CD4-positive, alpha-beta T cell treated with Interleukin-17A for 1 hour (primary cell): Measurements from ENCODE around the gene ARMCX6.
A peak's percentile ranks its signal among the peaks of the same experiment; 100 is the strongest.
"Not testable (repeated sequence)": the region's sequence is repeated elsewhere in the genome, so short reads cannot be mapped to it uniquely, and the experiment has no call there.

ENCODE experiments used
- DNase-seq: peaks from one replicate; pipeline ENCODE4 v3.0.0-alpha.2; 2020

Gene ARMCX6

DNA sequence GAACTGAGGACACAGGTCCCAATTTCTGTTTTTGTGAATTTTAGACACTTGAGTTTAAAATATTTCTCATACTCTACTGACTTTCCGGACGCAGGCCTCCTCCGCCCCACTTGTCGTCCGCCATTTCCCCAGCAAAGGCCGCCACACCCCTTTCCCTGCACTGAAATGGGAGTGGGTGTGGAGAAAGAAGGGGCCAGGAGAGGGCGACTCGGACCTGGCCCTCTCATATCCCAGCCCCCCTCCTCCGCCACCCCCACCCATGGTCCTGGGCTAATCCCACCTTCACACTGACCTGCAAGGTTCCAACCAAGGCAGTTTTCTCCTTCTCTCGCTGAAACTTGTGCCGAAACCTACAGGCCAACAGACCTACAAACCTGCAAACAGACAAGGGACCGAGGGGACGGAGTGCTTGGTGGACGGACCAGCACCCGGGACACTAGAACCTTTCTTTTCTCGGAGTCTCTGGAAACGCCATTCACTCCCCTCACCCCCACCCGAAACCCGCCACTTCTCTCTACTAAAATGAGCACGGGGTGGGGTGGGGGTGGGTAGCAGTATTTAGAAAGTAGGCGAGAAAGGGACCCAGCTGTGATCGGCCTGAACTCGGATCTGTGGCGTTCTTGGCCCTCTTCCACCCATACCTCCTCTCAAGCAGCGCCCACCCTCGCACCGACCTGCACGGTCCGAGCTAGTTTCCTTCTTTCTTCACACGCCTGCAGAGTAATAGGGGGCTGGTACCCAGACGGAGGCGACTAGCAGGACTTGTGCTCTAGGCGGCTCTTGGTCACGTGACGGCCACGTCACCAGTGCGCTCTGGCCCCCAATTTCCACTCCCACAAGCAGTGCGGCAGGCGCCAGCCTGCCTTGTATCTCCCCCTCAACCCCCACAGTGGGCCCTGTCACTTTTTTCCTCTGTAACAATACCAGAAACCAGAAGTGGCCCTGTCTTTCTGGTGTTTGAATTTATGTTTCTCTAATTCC lies at the start of gene ARMCX6:
ARMCX6 (minus strand) TSS at position 790 of the 981 bp plus-strand sequence. CDS start 1,380 bp downstream, outside the sequence.
- peak; percentile 82 for DNase-seq

DNA sequence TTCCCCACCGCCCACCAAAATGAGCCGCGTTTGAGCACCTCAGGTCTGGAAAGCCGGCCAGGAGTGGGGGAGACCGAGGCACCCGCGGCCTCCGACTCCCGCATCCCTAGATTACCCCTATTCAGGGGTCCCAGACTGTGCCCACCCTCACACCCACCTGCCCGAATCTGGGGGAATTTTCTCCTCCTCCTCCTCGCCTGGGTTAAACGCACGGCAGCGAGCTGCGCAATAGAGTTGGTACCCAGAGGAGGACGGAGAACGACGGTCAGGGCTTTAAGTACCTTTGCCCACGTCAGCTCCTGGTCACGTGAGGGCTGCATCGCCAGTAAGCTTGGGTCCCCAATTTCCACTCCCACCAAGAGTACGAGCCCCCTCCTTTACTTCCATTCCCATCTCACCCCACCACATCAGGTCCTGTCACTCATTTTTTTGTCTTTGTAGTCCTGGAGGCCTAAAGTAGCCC lies 41.8 kb upstream of the ARMCX6 start, which contains the start of gene ARMCX2:
ARMCX2 (minus strand) TSS at position 250 of the 463 bp plus-strand sequence. CDS start 2,262 bp downstream, outside the sequence.
- peak; percentile 12 for DNase-seq

GRCh38 chrX:101658661-101659491 lies 41.1 kb upstream of the ARMCX6 start:
- peak; percentile 53 for DNase-seq

DNA sequence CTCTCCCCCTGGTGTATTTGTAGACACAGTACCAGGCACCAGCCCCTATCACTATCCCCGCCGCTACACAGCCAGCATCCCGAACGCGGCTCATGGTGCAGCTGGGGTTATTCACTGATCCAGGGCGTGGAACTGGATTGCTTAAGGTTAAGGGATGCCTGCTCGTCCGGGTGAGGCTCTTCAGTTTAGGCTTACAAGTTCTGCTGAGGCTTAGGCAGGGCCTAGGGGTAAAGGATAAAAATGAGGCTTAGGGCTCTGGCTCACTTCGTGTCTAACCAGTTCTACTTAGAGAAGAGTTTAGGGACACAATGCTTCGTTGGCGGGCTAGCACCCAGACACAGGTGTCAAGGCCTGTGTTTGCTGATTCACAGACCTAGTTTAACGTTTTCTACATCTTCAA lies 39.7 kb upstream of the ARMCX6 start:
- DNase-seq: no peak

GRCh38 chrX:101656817-101657216 lies 39.0 kb upstream of the ARMCX6 start:
- DNase-seq: no peak

DNA sequence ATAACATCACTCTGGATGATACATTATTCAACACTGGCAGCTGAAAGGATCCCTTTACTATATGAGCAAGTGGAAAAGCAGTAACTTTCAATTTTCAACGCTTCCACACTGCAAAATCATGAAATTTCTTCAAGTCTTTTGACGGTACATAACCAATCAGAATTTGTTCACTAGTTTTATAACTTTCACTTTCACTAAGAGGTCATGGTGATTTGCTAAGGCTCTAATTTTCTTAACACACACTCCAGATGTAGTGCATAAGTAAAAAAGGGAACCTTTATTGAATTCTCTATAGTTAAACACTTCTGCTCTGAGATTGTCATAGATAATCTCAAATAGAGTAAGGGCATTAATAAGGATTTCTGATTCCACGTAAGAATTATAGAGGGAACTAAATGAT lies 37.7 kb upstream of the ARMCX6 start:
- DNase-seq: peak; percentile 7

GRCh38 chrX:101647716-101648115 lies 29.9 kb upstream of the ARMCX6 start:
- DNase-seq: not testable (repeated sequence)

- DNase-seq: no peak
Observed at GRCh38 chrX:101642093-101642492, 24.3 kb upstream of the ARMCX6 start.

DNA sequence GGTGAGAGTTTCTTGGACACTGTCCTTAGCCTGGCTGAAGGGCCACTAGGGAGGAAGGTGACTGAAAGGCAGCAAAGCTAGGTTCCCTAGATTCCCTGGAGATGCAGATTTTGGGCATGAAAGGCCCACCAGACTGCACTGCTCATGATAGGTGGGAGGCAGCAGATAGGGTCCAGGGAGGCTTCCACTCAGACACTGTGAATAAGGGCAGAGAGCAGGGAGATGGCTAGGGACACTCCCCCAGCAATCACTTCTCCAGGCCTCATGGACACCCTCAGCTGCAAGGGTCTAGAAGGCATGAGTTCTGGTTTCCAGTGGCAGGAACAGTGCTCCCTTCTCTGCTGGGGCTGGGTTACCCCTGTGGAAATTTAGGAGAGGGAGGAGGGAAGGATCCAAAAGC lies 21.8 kb upstream of the ARMCX6 start:
- no peak for DNase-seq

GRCh38 chrX:101619364-101619763 lies 1.6 kb upstream of the ARMCX6 start:
- no peak for DNase-seq

- no peak for DNase-seq
Observed at GRCh38 chrX:101605728-101606127, 12.1 kb downstream of the ARMCX6 start.

DNA sequence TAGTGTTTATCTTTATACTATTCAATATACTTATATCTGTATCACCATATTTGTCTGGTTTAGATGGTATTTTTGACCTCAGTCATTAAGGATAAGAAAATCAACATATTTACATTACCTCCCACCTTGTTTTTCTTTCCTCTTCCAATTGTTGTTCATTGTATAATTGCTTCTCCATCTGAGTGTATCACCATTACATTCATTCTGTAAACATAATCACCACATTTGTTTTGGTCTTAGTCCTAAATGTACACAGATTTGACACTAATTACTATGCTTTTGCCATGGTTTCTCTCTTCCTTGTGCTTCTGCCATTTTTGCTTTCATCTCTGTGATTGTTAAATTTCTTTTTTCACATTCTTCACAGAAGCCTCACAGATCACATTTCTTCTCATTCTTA lies 12.7 kb downstream of the ARMCX6 start:
- DNase-seq: no peak

GRCh38 chrX:101602077-101602476 lies 15.7 kb downstream of the ARMCX6 start:
- DNase-seq: no peak

DNA sequence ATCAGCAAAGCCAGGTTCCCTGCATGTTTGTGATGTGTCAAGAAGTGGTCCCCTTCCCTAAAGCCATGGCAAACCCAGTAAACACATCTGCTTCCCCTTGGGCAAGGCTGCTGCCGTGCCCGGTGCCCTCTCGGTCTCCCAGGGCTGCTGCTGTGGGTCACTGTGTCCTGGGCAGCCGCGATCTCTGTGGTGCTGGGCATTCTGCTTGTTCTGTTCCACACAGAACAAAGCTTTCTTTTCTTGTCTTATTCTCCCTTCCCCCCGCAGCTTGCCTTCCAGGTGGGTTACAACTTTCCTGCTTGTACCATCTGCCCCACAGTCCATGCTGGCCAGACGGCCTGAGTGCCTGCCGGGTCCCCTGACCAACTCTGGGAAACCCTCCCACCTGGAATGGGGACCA lies 18.2 kb downstream of the ARMCX6 start:
- not testable (repeated sequence) for DNase-seq

DNA sequence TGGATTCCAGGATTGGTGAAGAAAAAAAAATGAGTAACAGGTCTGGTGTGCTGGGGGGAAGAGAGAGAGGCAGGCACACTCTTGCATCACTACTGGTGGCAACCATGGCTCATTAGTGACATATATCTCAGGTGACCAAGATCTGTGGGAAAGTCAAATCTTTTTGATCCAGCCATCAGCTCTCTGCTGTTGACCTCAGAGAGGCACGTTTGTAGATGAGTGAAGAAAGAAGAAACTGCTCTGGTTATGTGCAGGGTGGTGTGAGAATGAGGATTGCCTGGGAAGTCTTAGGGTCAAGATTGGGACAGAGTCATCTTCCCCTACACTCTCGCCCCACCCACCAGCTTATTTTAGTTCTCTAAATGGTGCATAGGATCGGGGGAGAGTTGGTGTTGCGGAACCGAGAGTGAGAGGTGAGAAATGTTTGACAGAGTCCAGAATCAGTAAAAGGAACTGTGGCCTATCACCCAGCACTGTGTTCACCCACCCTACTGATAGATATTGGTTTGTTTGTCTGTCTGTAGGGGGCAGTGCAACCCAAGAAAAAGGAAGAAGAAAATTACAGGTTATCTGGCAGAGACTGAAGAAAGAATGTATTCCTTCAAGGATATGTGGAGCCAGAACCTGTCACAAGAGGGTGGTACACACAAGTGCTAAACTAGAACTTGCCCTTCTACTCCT lies 21.9 kb downstream of the ARMCX6 start:
- peak; percentile 72 for DNase-seq
